Thyroid gland (tissue), 4 donors: ENCODE results near the gene DOP1A. TPM values are rescaled to one million over a fixed set of nuclear protein-coding genes. Genes with fewer than 3 reads are reported as not detected.

Experiments used
- DNase-seq, 2 donors: peaks; one replicate each; pipeline ENCODE4 v3.0.0-alpha.2; 2019
- H3K27ac ChIP-seq, 3 donors: fragments of 200-600 bp; sonication (generic); 1 replicate in 2 of 3; 2 replicates in 1 of 3; pipeline ENCODE4 v1.5.1; 2016 to 2019; ENCODE audit warnings: mild to moderate bottlenecking in 1 of 3, moderate library complexity in 1 of 3
- H3K27me3 ChIP-seq: fragments of 200-600 bp; sonication (generic); one replicate; pipeline ENCODE4 v1.5.1; 2019
- H3K36me3 ChIP-seq, 2 donors: fragments of 200-600 bp; sonication (generic); one replicate each; pipeline ENCODE4 v1.5.1; 2016 to 2019
- H3K4me1 ChIP-seq, 2 donors: fragments of 200-600 bp; sonication (generic); one replicate each; pipeline ENCODE4 v1.5.1; 2017 to 2019
- H3K4me3 ChIP-seq, 3 donors: fragments of 200-600 bp; sonication (generic); replicated peaks in 1 of 3; 1 replicate in 2 of 3; 2 replicates in 1 of 3; pipeline ENCODE4 v1.5.1; 2016; ENCODE audit warnings: mild to moderate bottlenecking in 1 of 3
- H3K9me3 ChIP-seq: fragments of 200-600 bp; sonication (generic); one replicate; pipeline ENCODE4 v1.5.1; 2017
- POLR2A ChIP-seq, 2 donors: fragments of 450-650 bp; IDR thresholded peaks; one replicate each; pipeline ENCODE4 v1.6.1; 2017; ENCODE audit warnings: antibody characterized with exemption in 2 of 2, mild to moderate bottlenecking in 2 of 2, moderate library complexity in 1 of 2
- WGBS, 2 donors: methylation state at CpG; one replicate each; pipeline ENCODE4 v1.1.5; 2017; 5-methylcytosine and 5-hydroxymethylcytosine counted together
- intact Hi-C: fragments of 100-400 bp; cut with DNase I; formaldehyde crosslinking; loops from one replicate; pipeline ENCODE4 v1.15.1; 2023
- total RNA-seq, 4 donors: library from RNA; depleted of rRNA; stranded (reverse); fragments of >200 nt; gene quantifications; one replicate each; pipeline ENCODE4 v1.2.3, GENCODE V29; 2016
- TF ChIP-seq, protein P1 (sequence below), 6 experiments: fragments of 200-600 bp in 3 of 6; fragments of 450-650 bp in 3 of 6; sonication (generic) in 3 of 6; IDR thresholded peaks; one replicate each; pipeline ENCODE4 v1.5.1; 2016 to 2019; ENCODE audit warnings: antibody characterized with exemption in 6 of 6, mild to moderate bottlenecking in 2 of 6, inconsistent platforms in 1 of 6, moderate library complexity in 1 of 6

The DOP1A gene
- total RNA-seq, 4 donors from 2014 or later = 31.6 to 58.4 (median 54.2) TPM

DNA sequence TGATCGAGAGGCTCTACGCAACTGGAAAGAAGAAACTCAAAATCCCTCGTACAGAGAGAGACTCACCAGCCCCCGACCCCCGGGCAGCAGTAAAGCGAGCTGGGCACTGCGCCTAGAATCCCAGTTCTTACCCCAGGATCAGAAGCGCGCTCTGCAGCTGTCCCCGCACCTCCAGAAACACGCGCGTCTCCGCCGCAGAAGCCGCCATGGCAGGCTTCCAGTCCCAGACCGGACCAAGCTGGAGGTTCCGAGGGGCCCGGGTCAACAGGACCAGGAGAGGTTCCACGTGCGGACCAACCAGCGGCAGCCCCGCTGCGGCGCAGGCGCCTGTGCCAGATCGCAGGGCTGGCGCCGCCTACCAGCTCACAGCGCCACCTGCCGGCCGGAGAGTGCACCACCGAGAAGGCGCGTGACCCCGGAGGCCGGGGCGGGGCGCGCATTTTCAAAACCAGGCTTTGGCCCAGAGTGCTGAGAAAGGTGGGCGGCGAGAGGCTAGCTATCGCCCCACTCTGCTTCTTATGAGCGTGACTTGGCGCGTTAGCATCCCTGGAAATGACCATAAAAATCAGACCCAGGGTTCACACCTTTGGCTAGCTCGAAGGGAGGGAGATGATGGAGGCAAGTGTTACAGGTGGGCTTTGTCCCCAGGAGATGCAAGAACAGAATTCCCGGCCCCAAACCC, 1.8 kb upstream of the DOP1A start, which contains the start of gene UBE3D:
Gene UBE3D (minus strand): TSS at position 331 of the 682 bp plus-strand sequence. CDS start 123 bp downstream, at position 208.
- peak; percentile 95 to 96 for DNase-seq
- intact Hi-C loops = loop anchor here (10.0 kb wide), 2 partner anchors 129 to 449 kb away; partner anchors contain the start of genes PGM3, PRSS35 and RWDD2A

DNA sequence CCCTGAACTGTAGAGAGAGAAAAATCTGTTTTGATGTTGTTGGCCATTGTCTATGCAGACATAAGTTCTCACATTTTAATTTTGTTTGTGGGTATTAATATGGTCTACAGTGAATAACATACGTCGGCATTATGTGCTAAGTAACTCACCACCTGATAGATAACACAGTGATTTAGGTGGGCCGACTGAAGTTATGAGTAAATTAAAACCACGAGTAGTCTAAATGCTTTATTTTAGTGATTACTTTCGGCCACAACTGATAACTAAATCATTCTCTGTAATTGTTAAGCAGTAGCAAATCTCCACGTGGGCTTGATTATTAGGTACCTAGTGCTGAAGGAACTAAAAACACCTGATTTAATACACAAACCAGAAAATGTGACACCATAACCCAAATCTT, 1.1 kb downstream of the DOP1A start:
- H3K27me3 ChIP-seq = no peaks in the 10 kb centered on the region
- H3K9me3 ChIP-seq = no peaks in the 10 kb centered on the region
- peak overlapping the region; percentile 70 to 91 (median 86) for H3K27ac ChIP-seq
- WGBS, 2 donors = 34% methylated on average over 6 of the region's 6 CpGs
- peak overlapping the region in 2 of 3 donors; percentile 80 to 90 for H3K4me3 ChIP-seq
- TF ChIP-seq, protein P1, sequence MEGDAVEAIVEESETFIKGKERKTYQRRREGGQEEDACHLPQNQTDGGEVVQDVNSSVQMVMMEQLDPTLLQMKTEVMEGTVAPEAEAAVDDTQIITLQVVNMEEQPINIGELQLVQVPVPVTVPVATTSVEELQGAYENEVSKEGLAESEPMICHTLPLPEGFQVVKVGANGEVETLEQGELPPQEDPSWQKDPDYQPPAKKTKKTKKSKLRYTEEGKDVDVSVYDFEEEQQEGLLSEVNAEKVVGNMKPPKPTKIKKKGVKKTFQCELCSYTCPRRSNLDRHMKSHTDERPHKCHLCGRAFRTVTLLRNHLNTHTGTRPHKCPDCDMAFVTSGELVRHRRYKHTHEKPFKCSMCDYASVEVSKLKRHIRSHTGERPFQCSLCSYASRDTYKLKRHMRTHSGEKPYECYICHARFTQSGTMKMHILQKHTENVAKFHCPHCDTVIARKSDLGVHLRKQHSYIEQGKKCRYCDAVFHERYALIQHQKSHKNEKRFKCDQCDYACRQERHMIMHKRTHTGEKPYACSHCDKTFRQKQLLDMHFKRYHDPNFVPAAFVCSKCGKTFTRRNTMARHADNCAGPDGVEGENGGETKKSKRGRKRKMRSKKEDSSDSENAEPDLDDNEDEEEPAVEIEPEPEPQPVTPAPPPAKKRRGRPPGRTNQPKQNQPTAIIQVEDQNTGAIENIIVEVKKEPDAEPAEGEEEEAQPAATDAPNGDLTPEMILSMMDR (IDR thresholded peaks at IDR 0.05) = no peak
- TF ChIP-seq POLR2A (IDR thresholded peaks at IDR 0.05) = no peak
- peaks cover 18 to 32% of the 10 kb centered on the region in 2 donors for H3K4me1 ChIP-seq
- DNase-seq = no peak
- H3K36me3 ChIP-seq = no peaks in the 10 kb centered on the region
- intact Hi-C loops = loop anchor here (10.0 kb wide), 2 partner anchors 126 to 446 kb away; partner anchors contain the start of genes PGM3, PRSS35 and RWDD2A

More for the DNA sequence above, 1.8 kb upstream of the DOP1A start, which contains the start of gene UBE3D:
- TF ChIP-seq, protein P1 (IDR thresholded peaks at IDR 0.05) = peak; percentile 75 to 99 (median 96)
- TF ChIP-seq POLR2A (IDR thresholded peaks at IDR 0.05) = peak in 1 of 2 donors; percentile 68
- Histone ChIP-seq H3K36me3 (no peaks in the 10 kb centered on the region), H3K27ac (peak within 1 kb of the TSS in 2 of 3 donors; percentile 62 to 63), H3K27me3 (no peaks in the 10 kb centered on the region), H3K4me1 (peaks cover 13 to 25% of the 10 kb centered on the region in 2 donors), H3K4me3 (peak within 1 kb of the TSS; percentile 21 to 76 (median 62)), H3K9me3 (no peaks in the 10 kb centered on the region)
- WGBS, 2 donors = 6 to 17% methylated on average over 13 to 20 of the region's 48 CpGs

DNA sequence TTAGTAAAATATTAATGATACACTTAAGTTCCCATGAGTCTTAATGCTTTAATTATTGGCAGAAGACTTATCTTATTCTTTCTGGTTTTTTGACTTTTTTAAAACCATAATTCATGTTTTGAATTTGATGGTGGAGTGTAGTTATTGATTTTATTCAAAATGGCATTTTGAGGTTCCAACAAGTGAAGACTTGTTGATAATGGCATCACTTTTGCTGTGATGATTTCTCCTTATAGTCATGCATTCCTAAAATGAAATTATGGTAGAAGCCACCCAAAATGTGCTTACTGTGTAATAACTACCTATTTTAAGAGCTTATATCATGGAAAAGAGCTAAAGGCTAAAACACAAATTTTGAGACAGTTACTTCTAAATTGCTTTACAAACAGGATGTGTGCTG, 2.2 kb downstream of the DOP1A start:
- intact Hi-C loops = loop anchor here (10.0 kb wide), 2 partner anchors 125 to 445 kb away; partner anchors contain the start of genes PGM3, PRSS35 and RWDD2A
- Histone ChIP-seq H3K36me3 (no peaks in the 10 kb centered on the region), H3K4me3 (no peak overlapping the region), H3K9me3 (no peaks in the 10 kb centered on the region), H3K27ac (peak overlapping the region in 2 of 3 donors; percentile 86 to 91), H3K27me3 (no peaks in the 10 kb centered on the region), H3K4me1 (peaks cover 18 to 30% of the 10 kb centered on the region in 2 donors)
- TF ChIP-seq, protein P1 (IDR thresholded peaks at IDR 0.05) = no peak
- TF ChIP-seq POLR2A (IDR thresholded peaks at IDR 0.05) = no peak
- DNase-seq = no peak

DNA sequence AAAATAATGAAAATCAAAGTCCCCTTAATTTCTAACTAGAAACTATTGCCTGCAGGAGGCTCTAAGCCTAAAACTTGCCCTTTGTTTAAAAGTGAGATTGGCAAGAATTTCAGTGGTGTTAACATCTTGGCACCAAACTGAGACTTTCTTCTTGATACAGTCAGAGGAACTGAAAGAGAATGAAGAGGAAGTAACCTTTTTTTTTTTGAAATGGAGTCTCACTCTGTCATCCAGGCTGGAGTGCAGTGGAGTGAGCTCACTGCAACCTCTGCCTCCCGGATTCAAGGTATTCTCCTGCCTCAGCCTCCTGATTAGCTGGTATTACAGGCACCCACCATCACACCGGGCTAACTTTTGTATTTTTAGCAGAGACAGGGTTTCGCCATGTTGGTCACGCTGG, 3.6 kb downstream of the DOP1A start:
- DNase-seq = no peak
- no peak for TF ChIP-seq POLR2A (IDR thresholded peaks at IDR 0.05)
- TF ChIP-seq, protein P1 (IDR thresholded peaks at IDR 0.05) = no peak
- Histone ChIP-seq H3K27me3 (no peaks in the 10 kb centered on the region), H3K4me3 (no peak overlapping the region), H3K36me3 (no peaks in the 10 kb centered on the region), H3K27ac (peak overlapping the region in 1 of 3 donors; percentile 30), H3K4me1 (peaks cover 18 to 26% of the 10 kb centered on the region in 2 donors), H3K9me3 (no peaks in the 10 kb centered on the region)
- WGBS, 2 donors = 58 to 72% methylated on average over 4 of the region's 4 CpGs
- intact Hi-C loops = no loop called here

DNA sequence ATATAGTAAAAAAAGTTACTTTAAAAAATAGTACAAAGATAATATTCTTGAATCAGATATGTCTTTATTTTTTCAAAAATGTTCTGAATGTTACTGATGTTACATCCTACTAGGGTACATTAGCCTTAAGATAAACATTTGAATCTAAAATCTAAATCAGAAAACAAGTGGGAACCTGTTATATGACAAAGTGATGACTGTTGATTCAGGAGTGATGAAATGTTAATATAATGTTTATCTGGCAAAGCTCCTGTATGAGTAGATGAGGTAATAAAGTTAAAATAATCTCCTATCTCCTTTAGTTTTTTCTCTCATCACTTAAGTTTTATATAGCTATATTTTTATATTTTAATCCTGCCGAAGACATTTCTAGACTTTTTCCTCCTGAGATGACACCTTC, 4.2 kb downstream of the DOP1A start:
- intact Hi-C loops = no loop called here
- no peaks in the 10 kb centered on the region for H3K9me3 ChIP-seq
- whole genome bisulfite sequencing, 2 donors = 85 to 88% methylated on average over 1 of the region's 1 CpG
- no peak overlapping the region for H3K4me3 ChIP-seq
- no peak for DNase-seq
- no peak overlapping the region for H3K27ac ChIP-seq
- no peaks in the 10 kb centered on the region for H3K36me3 ChIP-seq
- H3K27me3 ChIP-seq = no peaks in the 10 kb centered on the region
- no peak for TF ChIP-seq POLR2A (IDR thresholded peaks at IDR 0.05)
- TF ChIP-seq, protein P1 (IDR thresholded peaks at IDR 0.05) = no peak
- peaks cover 18 to 25% of the 10 kb centered on the region in 2 donors for H3K4me1 ChIP-seq
